Activated CD4-positive, alpha-beta T cell treated with anti-CD3 and anti-CD28 coated beads, Interleukin-2, amount 50 U/mL, for 24 hours (primary cell): Measurements from ENCODE around the gene CHRM5.

Source experiments
- DNase-seq, 2 donors: peaks; one replicate each; pipeline ENCODE4 v3.0.0-alpha.2; 2020; ENCODE audit warnings: low read depth in 1 of 2, low spot score in 1 of 2

Gene CHRM5

DNA sequence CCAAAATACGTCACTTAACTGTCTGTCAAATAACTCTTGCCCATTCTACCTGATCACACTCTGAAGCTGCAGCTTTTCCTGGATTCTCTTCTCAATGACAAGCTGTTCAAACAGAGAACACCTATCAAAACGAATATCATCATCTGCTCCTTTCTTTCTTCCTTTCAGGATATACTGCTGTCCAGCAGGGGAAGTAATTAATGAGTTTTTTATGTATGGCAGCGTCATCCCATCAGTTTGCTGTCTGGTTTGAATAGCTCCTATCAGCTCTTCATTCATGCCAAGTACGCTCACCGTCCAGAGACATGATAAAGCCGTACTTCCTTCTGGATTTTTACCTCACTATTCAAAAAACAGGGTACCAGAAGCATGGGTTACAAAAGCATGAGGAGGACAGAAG, at the start of gene CHRM5:
Gene CHRM5 (plus strand): TSS at position 274 of the 400 bp plus-strand sequence. CDS start 94,221 bp downstream, outside the sequence.
- DNase-seq: no peak

DNA sequence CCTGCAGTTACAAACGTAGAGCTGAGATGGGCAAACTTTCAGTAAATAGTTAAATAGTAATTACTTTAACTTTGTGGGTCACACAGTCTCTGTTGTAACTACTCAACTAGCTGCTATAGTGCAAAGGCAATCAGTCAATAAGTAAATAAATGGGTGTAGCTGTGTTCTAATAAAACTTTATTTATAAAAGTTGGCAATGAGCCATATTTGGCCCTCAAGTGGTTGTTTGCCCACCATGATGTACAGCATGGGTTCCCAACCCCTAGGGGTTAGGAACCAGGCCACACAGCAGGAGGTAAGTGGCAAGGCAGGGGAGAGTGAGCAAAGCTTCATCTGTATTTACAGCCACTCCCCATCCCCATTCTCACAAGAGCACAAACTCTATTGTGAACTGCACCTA, 44.9 kb upstream of the CHRM5 start:
- no peak for DNase-seq

DNA sequence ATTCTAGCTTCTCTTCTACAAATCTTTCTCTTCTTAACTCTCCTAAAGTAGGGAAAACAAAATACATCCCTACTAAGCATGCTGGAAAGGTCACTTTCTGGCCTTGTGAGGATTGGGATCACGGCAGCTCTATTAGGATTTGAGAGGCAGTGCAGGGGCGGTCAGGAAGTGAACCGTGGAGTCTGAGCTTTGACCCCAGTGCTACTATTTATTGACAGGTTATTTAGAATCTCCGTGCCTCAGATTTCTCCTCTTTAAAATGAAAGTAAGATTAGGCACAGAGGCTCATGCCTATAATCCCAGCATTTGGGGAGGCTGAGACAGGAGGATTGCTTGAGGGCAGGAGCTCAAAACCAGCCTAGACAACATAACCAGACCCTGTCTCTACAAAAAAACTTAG, 42.0 kb upstream of the CHRM5 start:
- no peak for DNase-seq

DNA sequence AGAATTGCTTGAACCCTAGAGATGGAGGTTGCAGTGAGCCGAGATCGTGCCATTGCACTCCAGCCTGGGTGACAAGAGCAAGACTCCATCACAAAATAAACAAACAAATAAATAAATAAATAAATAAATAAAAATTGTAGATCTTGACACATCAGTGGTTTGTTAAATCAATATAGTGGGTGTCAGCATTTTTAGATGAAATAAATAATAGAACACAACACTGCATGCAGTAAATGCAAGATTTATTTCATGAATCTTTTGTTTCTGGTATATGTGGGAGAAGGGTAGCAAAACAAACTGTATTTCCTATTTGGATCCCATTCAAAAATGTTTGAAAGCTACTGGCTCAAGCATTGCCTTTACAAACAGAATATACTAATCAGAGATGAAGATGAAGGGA, 35.6 kb upstream of the CHRM5 start:
- DNase-seq: no peak

GRCh38 chr15:33934396-33934795, 33.9 kb upstream of the CHRM5 start:
- DNase-seq: no peak

- DNase-seq: no peak
These were observed 33.4 kb upstream of the CHRM5 start for GRCh38 chr15:33934921-33935320.

GRCh38 chr15:33941279-33942063, 26.8 kb upstream of the CHRM5 start:
- no peak for DNase-seq

DNA sequence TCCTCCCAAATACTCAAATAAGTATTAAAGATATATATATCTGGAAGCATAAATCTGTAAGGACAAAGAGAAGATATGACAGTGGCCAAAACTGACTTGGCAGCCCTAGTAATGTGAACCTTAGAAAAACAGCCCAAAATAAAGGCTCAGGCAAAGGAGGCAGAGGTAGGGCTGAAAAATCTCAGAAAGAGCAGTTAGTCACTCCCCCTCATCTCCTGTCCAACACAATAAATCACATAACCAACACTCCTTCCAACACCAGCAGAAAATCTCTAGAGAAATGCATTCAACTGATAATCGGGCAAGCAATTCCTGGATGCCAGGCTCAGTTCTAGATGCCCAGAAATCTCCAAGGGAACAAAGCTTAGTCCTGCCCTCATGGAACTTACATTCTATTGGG, 22.1 kb upstream of the CHRM5 start:
- no peak for DNase-seq

DNA sequence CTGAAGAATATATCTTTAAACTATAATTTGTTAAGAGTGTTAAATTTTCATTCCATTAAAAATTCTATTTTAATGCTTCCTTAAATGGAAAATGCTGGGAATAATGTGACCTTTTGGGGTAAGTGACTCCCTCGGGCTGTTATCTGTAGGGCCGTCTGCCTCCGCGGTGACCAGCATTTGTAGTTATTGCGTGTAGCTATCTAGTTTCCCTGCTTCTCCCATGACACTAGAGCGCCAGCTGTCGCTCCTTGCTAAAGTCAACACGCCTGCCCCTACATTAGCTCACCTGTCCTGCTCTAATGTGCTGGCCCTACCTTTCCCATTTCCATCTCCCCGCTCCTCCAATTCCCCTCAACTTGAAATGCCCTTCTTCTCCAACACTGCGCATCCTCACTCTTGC, 12.4 kb upstream of the CHRM5 start:
- DNase-seq: no peak

- no peak for DNase-seq
These were observed 11.9 kb upstream of the CHRM5 start for GRCh38 chr15:33956397-33956796.

GRCh38 chr15:33959844-33960548, 8.3 kb upstream of the CHRM5 start:
- no peak for DNase-seq

GRCh38 chr15:33960549-33960935, 7.8 kb upstream of the CHRM5 start:
- no peak for DNase-seq

DNA sequence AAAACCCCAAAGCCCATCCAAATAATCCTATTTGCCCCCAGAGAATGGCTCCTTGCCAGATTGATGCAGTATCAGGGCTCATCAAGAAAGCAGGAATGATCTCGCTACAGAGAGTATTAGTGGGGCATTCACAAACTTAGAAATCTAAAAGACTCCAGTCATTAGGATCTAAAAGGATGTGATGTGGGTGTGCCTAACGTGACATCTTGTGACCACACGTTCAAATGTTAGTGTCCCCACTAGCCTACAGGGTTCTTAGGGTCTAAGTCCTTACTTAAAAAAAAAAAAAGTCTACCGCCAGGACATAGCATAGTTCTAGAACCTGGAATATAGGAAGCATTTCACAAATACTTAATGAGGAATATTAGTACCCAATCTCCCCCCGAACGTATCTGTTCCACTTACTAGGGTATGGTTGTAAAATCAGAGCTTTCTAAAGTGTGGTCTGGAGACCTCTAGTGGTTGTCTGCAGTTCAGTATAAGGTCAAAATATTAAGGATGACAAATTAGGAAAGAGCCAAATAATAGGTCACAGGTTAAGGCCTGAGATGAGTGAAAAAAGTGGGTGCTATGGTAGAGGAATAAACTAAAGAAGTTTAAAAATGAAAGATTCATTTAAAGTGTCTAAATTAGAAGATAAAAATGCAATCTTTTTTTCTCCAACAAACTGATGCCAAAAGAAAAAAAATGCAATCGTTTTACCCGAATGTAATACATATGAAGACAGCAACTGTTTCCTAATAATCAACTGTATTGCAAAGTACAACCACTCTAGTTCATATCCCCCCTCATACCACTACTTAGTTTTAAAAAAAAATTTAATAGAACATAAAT, 4.2 kb upstream of the CHRM5 start:
- no peak for DNase-seq

- no peak for DNase-seq
These were observed 3.6 kb upstream of the CHRM5 start for GRCh38 chr15:33964665-33965040.

DNA sequence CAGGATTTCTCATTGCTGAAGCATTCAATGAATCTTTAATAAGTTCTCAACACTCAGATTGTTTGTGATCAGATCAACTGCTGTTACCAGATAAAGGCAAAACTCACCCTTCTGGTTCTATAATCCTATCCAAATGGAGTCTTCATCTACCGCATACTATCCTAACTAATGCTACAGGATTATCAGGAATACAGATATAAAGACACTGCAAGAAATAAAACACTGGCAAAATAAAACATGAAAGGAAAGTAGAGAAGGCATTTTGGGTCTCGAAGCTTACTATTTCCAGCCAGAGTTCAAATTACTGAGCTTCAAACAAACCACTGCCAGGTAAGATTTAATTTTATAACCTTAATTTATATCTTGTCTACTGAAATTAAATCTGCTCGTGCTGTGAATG, 524 bp downstream of the CHRM5 start:
- DNase-seq: no peak

- no peak for DNase-seq
These were observed 3.5 kb downstream of the CHRM5 start for GRCh38 chr15:33971811-33972210.

DNA sequence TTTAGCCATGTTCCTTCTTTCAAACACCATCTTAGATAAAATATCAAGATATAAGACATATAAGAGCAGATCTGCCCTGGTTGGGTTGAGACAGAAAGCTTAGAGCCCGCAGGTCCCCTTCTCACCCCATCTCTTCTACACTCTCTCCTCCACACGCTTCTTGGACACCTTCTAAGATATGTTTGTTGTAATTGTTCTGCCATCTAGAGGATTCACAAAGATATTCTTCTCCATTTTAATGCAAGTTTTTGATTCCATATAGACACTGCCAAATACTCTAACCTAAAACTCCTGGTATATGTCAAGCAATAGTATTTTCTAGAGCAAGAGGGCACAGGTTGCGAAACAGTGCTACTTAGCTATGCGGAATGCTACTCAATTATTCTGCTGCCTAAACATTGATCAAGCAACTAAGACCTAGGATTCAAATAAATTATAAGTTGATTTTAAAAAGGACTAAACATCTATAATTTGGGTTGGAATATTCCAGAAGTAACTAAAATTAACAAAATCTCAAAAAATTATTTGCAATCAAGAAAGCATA, 6.8 kb downstream of the CHRM5 start:
- no peak for DNase-seq

GRCh38 chr15:33980159-33980558, 11.9 kb downstream of the CHRM5 start:
- DNase-seq: no peak

- DNase-seq: no peak
These were observed 14.2 kb downstream of the CHRM5 start for GRCh38 chr15:33982516-33982915.

DNA sequence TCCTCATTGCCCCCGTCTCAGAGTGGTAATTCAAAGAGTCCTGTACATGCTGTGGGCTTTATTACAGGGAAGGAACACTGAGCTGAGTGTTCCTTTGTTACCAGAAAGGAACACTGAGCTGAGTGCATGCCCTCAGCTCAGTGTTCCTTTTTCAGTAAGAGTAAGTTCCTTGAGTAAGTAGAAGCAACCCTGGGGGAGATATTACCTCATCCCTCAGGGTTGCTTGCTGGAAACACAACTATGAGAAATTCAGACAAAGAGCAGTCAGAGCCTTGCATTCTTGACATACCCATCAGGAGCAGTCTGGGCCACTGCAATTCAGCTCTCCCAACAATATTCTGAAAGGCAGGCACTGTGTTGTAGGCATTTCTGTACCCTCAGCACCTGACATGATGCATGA, 17.0 kb downstream of the CHRM5 start:
- DNase-seq: no peak

DNA sequence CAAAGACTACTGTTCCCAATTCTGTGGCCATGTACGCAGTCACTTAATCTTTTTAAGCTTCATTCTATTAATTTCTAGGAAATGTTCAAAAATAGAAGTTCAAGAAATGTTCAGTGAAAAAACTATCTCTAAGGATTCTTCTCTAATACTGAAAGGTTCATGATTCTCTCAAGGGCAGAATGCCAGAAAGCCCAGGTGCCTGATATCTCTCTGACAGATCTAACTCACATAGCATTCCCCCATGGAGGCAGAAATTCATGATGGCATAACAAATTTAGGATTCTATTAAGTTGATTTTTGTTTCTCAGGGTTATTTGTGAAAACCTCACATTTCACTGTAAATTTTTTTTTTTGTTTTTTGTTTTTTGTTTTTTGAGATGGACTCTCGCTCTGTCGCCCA, 17.5 kb downstream of the CHRM5 start:
- DNase-seq: no peak

DNA sequence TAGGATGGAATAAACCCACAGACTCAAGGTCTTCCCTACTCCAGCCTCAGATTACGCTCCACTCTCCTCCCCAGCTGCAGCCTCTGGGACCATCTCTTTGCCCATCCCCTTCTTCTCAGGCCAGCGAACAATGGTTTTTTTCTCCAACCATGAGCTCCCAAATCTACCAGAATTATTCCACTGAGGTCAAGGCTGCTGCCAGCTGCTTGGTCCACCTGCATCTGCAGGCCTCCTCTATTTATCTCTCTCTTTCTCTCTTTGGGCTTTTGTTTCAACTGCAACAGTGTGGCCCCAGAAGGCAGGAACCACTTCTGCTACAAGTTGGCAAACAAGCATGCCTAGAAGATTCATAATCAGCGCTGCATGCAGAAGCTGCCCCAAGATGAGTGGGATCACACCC, 19.1 kb downstream of the CHRM5 start:
- DNase-seq: no peak
